GM19043 (cell line): Measurements from ENCODE around the gene AMMECR1L.
A peak's percentile ranks its signal among the peaks of the same experiment; 100 is the strongest.
"Not testable (repeated sequence)": the region's sequence is repeated elsewhere in the genome, so short reads cannot be mapped to it uniquely, and the experiment has no call there.

Experiments
- ATAC-seq: cut with Tn5 transposase; IDR thresholded peaks from one replicate; pipeline ENCODE4 v1.9.1; 2021; ENCODE audit warnings: low read depth; ENCODE audit not compliant: unreplicated experiment

AMMECR1L gene

DNA sequence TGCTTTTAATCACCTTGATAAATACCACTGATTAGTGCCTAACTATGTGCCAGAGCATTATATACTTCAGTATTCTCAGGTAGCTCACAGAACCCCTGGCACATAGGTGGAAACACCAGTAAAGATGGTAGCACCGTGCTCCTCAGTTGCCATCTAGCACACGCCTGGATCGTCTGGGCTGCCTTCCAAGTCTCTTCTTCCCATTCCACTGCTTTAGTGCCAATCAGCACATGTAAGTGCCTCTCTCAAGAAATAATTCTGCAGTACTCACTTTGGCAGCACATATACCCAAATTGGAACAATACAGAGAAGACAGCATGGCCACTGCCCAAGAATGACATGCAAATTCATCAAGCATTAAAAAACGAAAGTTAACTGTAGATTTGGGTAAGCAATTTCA lies 40.8 kb downstream of the AMMECR1L start:
- ATAC-seq: no peak

DNA sequence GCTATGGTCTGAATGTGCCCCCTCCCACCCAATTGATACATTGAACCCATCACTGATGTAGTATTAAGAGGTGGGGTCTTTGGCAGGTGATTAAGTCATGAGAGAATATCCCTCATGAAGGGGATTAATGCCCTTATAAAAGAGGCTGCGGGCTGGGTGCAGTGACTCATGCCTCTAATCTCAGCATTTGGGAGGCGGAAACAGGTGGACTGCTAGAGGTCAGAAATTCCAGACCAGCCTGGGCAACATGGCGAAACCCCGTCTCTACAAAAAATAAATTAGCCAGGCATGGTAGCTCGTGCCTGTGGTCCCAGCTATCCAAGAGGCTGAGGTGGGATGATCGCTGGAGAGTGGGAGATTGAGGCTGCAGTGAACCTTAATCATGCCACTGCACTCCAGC lies 42.1 kb downstream of the AMMECR1L start:
- no peak for ATAC-seq

DNA sequence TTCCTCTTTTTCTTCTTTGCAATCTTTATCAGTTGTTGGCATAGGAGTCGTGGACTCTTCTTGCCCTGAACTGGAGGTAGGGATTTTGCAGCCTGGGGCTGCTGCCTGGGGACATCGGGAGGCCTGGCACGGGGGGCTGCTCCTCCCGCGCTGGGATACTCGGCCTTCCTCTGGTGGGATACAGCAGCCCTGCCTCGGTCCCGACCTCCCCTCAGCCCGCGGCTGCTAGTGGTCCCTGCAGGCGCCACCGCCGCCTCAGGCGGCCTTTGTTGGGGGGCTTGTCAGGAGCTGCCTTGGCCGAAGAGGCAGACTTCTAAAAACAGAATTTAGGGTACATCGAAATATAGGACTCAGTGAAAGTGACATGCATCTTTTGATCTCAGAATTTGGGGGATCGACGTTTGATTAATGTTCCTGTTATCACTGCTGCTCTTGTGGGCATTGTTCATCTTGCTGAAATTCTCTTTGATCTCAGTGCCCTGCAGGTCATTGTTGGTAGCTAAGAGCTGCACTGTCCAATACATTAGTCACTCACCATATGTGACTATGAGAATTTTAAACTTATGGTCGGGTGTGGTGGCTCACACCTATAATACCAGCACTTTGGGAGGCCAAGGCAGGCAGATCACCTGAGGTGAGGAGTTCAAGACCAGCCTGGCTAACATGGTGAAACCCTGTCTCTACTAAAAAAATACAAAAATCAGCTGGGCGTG lies 44.1 kb downstream of the AMMECR1L start:
- ATAC-seq: no peak

DNA sequence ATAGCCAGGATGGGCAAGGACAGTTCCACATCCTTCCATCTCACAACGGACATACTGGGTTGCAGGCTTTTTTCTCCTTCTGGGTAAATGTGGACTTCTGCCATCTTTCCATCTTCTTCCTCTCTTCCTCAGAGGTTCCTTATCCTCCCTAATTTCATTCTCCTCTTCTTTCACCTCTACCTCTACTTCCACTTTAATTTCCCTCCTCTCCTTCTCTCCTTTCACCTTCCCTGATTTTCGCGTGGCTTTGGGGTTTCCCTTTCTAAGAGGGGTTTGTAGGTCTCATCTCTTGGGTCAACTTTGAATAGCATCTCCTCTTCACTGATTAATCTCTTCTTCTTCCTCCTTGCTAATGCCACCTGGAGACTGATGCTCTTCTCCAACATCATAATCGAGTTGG lies 44.9 kb downstream of the AMMECR1L start:
- no peak for ATAC-seq

DNA sequence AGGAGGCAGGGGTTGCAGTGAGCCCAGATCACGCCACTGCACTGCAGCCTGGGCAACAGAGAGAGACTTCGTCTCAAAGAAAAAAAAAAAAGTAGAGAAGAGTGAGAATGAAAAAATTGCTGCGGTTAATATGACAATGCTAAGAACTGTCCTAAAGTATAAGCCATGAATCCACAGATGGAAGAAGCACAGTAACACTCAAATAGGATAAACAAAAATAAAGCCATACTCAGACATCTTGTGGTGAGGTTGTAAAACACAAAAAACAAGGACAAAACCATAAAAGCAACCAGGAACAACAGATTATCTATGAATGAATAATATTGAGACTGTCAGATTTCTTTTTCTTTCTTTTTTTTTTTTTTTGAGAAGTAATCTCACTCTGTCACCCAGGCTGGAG lies 50.8 kb downstream of the AMMECR1L start:
- ATAC-seq: no peak

DNA sequence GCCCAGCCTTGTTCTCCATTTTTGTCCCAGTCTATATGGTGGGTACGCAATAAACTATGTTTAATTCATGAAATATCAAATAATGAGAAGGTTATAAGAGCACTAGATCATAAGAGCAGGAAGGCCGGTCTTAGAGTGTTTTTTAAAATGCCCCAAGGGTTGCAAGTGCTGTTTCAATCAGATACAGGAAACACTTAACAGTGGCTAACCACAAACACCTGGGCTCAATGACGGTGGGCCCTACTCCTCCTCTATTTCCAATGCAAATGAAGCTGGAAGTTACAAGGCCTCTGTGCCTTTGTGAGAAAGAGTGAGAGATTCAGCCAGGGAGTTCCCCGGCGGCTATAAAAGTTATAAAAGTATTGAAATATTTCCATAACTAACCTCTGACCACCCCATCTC lies 55.9 kb downstream of the AMMECR1L start:
- peak; percentile 99 for ATAC-seq

DNA sequence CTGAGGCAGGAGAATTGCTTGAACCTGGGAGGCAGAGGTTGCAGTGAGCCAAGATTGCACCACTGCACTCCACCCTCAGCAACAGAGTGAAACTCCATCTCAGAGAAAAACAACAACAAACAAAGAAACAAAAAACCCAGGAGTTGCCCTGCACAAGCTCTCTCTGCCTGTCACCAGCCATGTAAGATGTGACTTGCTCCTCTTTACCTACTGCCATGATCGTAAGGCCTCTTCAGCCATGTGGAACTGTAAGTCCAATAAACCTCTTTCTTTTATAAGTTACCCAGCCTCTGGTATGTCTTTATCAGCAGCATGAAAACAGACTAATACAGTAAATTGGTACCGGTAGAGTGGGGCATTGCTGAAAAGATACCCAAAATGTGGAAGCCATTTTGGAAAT lies 59.0 kb downstream of the AMMECR1L start:
- not testable (repeated sequence) for ATAC-seq

DNA sequence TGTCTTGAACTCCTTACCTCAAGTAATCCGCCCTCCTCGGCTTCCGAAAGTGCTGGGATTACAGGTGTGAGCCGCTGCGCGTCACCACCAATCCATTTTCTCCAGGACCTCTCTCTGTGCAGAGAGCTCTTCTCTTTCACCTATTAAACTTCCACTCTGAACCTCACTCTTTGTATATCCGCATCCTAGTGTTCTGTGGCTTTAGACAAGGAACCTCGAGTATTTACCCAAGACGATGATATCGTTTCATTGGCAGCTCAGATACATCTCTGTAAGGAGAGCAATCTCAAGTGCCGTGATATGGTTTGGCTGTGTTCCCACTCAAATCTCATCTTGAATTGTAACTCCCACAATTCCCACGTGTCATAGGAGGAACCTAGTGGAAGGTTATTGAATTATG lies 59.7 kb downstream of the AMMECR1L start:
- ATAC-seq: no peak

DNA sequence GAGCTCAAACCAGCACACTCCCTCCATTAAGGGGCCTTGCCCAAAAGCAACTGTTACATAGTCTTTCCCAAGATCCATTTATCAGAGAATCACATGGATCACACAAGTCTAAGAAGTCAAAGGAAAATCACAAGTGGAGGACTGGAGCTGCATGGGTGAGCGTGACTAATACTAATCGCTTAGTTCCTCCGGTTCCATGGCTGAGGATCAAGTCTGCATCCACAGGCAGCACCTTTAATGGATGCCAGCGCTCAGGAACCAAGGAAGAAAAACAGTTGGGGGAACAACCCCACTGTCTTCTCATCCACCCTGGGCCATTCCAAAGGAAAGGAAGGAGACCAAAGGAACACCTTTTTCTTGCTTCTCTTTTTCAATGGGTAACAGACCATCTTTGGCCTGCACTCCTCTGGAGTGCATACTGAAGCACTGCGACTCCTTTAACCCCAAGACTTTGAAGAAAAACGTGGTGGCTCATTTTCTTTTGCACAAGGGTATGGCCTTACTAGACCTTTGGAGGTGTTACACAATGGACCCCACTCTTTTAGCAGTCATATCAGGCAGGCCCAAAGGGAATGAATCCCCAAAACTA lies 65.6 kb downstream of the AMMECR1L start:
- no peak for ATAC-seq

DNA sequence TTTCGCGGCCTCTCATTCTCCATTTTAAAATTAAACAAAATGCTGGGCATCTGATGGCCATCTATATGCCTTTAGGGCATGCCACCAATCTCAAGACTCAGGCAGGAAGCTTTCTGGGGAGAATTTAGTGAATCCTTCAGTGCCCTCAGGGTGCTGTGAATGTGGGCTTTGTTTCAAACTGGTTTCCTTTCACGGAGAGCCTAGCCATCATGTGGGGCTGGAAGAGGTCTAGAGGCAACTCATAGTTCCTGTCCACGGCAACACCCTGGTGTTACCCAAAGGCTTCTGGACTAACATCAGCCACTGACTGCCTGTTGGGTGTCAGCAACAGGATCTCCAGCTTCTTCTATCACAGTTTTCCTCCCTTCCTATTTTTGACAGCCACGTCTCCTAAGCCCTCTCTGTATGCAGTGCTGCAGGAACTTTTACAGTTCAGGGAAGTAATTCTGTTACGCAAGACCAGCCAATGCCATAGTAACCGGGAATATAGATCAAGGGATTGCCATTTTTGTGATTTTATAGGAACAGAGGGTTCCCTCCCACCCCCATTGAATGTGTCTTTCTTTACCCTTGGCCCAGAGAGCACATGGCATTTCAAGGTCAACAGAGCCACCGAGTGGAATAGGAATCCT lies 66.8 kb downstream of the AMMECR1L start:
- no peak for ATAC-seq

DNA sequence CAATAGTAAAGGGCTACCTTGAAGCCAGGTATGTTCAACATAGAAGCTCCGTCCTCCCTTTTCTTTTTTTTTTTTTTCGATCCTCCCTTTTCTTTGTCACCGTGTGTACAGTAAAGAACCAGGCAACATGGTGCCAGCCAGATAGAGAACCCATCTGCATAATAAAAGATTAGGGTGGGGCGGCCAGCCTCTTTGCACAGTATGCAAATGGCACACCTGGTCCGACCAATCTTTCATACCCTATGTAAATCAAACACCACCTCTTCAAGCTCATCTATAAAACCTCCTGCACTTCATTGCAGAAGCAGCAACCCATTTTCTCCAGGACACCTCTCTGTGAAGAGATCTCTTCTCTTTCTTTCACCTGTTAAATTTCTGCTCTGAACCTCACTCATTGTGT lies 67.5 kb downstream of the AMMECR1L start:
- no peak for ATAC-seq

DNA sequence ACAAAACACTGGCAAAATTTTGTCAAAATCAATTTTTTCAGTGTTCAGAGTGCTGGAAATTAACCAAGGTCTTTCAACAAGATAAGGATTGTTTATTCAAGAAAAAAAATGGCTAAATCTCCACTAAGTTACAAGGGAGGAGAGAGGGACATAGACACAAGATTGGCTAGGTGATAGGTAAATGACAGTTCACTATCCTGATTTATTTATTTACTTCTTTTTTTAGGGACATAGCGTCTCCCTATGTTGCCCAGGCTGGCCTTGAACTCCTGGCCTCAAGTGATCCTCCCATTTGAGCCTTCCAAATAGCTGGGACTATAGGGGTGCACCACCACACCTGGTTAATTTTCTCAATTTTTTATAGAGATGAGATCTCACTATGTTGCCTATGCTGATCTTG lies 71.1 kb downstream of the AMMECR1L start:
- no peak for ATAC-seq

DNA sequence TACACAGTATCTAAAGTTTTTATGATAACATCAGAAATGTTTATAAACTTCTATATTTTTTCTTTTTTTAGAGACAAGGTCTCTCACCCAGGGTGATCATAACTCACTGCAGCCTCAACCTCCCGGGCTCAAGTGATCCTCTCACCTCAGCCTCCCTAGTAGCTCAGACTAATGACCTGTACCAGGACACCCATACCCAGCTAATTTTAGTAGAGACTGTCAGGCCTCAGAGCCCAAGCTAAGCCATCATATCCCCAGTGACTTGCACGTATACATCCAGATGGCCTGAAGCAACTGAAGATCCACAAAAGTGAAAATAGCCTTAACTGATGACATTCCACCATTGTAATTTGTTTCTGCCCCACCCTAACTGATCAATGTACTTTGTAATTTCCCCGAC lies 73.3 kb downstream of the AMMECR1L start:
- ATAC-seq: not testable (repeated sequence)
